HEK293 (cell line): ENCODE results near the gene TTC7B.

Source experiments
- CTCF ChIA-PET: fragments of 350-600 bp; formaldehyde crosslinking; extraction: SDS; loops from one replicate; lab custom pipeline; 2021; ENCODE audit warnings: antibody characterized with exemption; lab: Yijun Ruan, JAX
- POLR2A ChIA-PET: fragments of 300-600 bp; formaldehyde crosslinking; extraction: SDS; loops from one replicate; lab custom pipeline; 2020; ENCODE audit warnings: antibody characterized with exemption, inconsistent platforms; lab: Yijun Ruan, JAX
- H3K27ac ChIP-seq: fragments of 200-500 bp; sonication (Bioruptor generic); 2 replicates; pipeline ENCODE4 v1.5.1; 2014; ENCODE audit warnings: low read depth, low read length, control low read depth, inconsistent platforms; ENCODE audit errors: extremely low read depth
- H3K36me3 ChIP-seq, 2 experiments: fragments of 200-500 bp in 1 of 2; sonication (Bioruptor generic) in 1 of 2; 1 replicate in 1 of 2; 2 replicates in 1 of 2; pipeline ENCODE4 v1.5.1; 2014 to 2017; ENCODE audit warnings: inconsistent platforms in 2 of 2, low read length in 2 of 2; ENCODE audit not compliant: control insufficient read depth in 2 of 2, insufficient read depth in 1 of 2
- H3K4me1 ChIP-seq: fragments of 200-500 bp; sonication (Bioruptor generic); 2 replicates; pipeline ENCODE4 v1.5.1; 2014; ENCODE audit warnings: mild to moderate bottlenecking, low read length, inconsistent platforms; ENCODE audit not compliant: control insufficient read depth, insufficient read depth
- H3K4me3 ChIP-seq: 2 replicates; pipeline ENCODE4 v1.5.1; 2011; ENCODE audit warnings: low read depth, mild to moderate bottlenecking, control low read depth, low read length, moderate library complexity
- H3K9me3 ChIP-seq: fragments of 200-500 bp; sonication (Bioruptor generic); 2 replicates; pipeline ENCODE4 v1.5.1; 2014; ENCODE audit warnings: low read depth, low read length, inconsistent platforms; ENCODE audit not compliant: control insufficient read depth, insufficient read depth
- EGR2 ChIP-seq: fragments of 450-650 bp; formaldehyde crosslinking; IDR thresholded peaks from 2 replicates; pipeline ENCODE4 v1.5.1; 2016; ENCODE audit warnings: low read depth, missing biosample characterization, missing genetic modification characterization
- FEZF1 ChIP-seq: fragments of 450-650 bp; formaldehyde crosslinking; IDR thresholded peaks from 2 replicates; pipeline ENCODE4 v1.5.1; 2016; ENCODE audit warnings: missing biosample characterization, missing genetic modification characterization
- GLIS1 ChIP-seq: fragments of 450-650 bp; formaldehyde crosslinking; IDR thresholded peaks from 2 replicates; pipeline ENCODE4 v1.5.1; 2016; ENCODE audit warnings: missing biosample characterization, missing genetic modification characterization
- KLF1 ChIP-seq: fragments of 450-650 bp; formaldehyde crosslinking; IDR thresholded peaks from 2 replicates; pipeline ENCODE4 v1.5.1; 2016; ENCODE audit warnings: missing biosample characterization, missing genetic modification characterization
- KLF17 ChIP-seq: fragments of 450-650 bp; formaldehyde crosslinking; IDR thresholded peaks from 2 replicates; pipeline ENCODE4 v1.5.1; 2016; ENCODE audit warnings: missing biosample characterization, missing genetic modification characterization
- KLF9 ChIP-seq: fragments of 450-650 bp; formaldehyde crosslinking; IDR thresholded peaks from 2 replicates; pipeline ENCODE4 v1.5.1; 2016; ENCODE audit warnings: missing biosample characterization, missing genetic modification characterization, low read depth
- MZF1 ChIP-seq: fragments of 450-650 bp; formaldehyde crosslinking; IDR thresholded peaks from 2 replicates; pipeline ENCODE4 v1.5.1; 2017; ENCODE audit warnings: missing biosample characterization, missing genetic modification characterization, borderline replicate concordance
- PATZ1 ChIP-seq: fragments of 450-650 bp; formaldehyde crosslinking; IDR thresholded peaks from 2 replicates; pipeline ENCODE4 v1.5.1; 2016; ENCODE audit warnings: missing biosample characterization, missing genetic modification characterization
- WT1 ChIP-seq: fragments of 450-650 bp; formaldehyde crosslinking; IDR thresholded peaks from 2 replicates; pipeline ENCODE4 v1.5.1; 2016; ENCODE audit warnings: missing biosample characterization, missing genetic modification characterization
- ZBTB20 ChIP-seq: fragments of 450-650 bp; formaldehyde crosslinking; IDR thresholded peaks from 2 replicates; pipeline ENCODE4 v1.5.1; 2016; ENCODE audit warnings: missing biosample characterization, missing genetic modification characterization
- ZBTB8A ChIP-seq: fragments of 450-650 bp; formaldehyde crosslinking; IDR thresholded peaks from 2 replicates; pipeline ENCODE4 v1.5.1; 2016; ENCODE audit warnings: missing biosample characterization, missing genetic modification characterization
- ZFHX2 ChIP-seq: fragments of 450-650 bp; formaldehyde crosslinking; conservative IDR thresholded peaks from 2 replicates; pipeline ENCODE4 v1.5.1; 2016; ENCODE audit warnings: missing biosample characterization, missing genetic modification characterization
- ZFP41 ChIP-seq: fragments of 450-650 bp; formaldehyde crosslinking; IDR thresholded peaks from 2 replicates; pipeline ENCODE4 v1.5.1; 2016; ENCODE audit warnings: missing biosample characterization, missing genetic modification characterization, borderline replicate concordance
- ZNF132 ChIP-seq: fragments of 450-650 bp; formaldehyde crosslinking; IDR thresholded peaks from 2 replicates; pipeline ENCODE4 v1.5.1; 2017; ENCODE audit warnings: missing biosample characterization, missing genetic modification characterization, borderline replicate concordance
- ZNF148 ChIP-seq: fragments of 450-650 bp; formaldehyde crosslinking; IDR thresholded peaks from 2 replicates; pipeline ENCODE4 v1.5.0; 2017; ENCODE audit warnings: missing biosample characterization, missing genetic modification characterization, borderline replicate concordance
- ZNF169 ChIP-seq: fragments of 450-650 bp; formaldehyde crosslinking; IDR thresholded peaks from 2 replicates; pipeline ENCODE4 v1.5.1; 2016; ENCODE audit warnings: missing biosample characterization, missing genetic modification characterization
- ZNF19 ChIP-seq: fragments of 450-650 bp; formaldehyde crosslinking; IDR thresholded peaks from 2 replicates; pipeline ENCODE4; 2016; ENCODE audit warnings: missing biosample characterization, missing genetic modification characterization, low read depth
- ZNF335 ChIP-seq: fragments of 450-650 bp; formaldehyde crosslinking; conservative IDR thresholded peaks from 2 replicates; pipeline ENCODE4 v1.5.1; 2016; ENCODE audit warnings: missing biosample characterization, missing genetic modification characterization
- ZNF391 ChIP-seq: fragments of 450-650 bp; formaldehyde crosslinking; IDR thresholded peaks from 2 replicates; pipeline ENCODE4 v1.5.1; 2016; ENCODE audit warnings: low read depth, missing biosample characterization, missing genetic modification characterization, borderline replicate concordance
- ZNF544 ChIP-seq: fragments of 450-650 bp; formaldehyde crosslinking; IDR thresholded peaks from 2 replicates; pipeline ENCODE4 v1.5.0; 2017; ENCODE audit warnings: missing biosample characterization, missing genetic modification characterization
- ZNF558 ChIP-seq: fragments of 450-650 bp; formaldehyde crosslinking; IDR thresholded peaks from 2 replicates; pipeline ENCODE4 v1.5.1; 2016; ENCODE audit warnings: missing biosample characterization, missing genetic modification characterization
- ZNF561 ChIP-seq: fragments of 450-650 bp; IDR thresholded peaks from 2 replicates; pipeline ENCODE4 v1.5.1; 2018; ENCODE audit warnings: missing biosample characterization, missing genetic modification characterization, borderline replicate concordance
- ZNF639 ChIP-seq: fragments of 450-650 bp; formaldehyde crosslinking; IDR thresholded peaks from 2 replicates; pipeline ENCODE4 v1.5.1; 2016; ENCODE audit warnings: missing biosample characterization, missing genetic modification characterization
- ZNF768 ChIP-seq: fragments of 450-650 bp; formaldehyde crosslinking; IDR thresholded peaks from 2 replicates; pipeline ENCODE4 v1.5.1; 2018; ENCODE audit warnings: missing biosample characterization, mild to moderate bottlenecking, missing genetic modification characterization
- ZSCAN18 ChIP-seq: fragments of 450-650 bp; formaldehyde crosslinking; IDR thresholded peaks from 2 replicates; pipeline ENCODE4 v1.5.1; 2016; ENCODE audit warnings: missing biosample characterization, missing genetic modification characterization

TTC7B gene

GRCh38 chr14:90522571-90523191 lies 293.5 kb downstream of the TTC7B start:
- POLR2A ChIA-PET: interaction anchor here (0.5 kb wide), 1 partner anchor 30 kb away, joined by 5 read pairs; no protein-coding TSS in a partner anchor
- no peaks in the 10 kb centered on the region for H3K4me1 ChIP-seq
- H3K36me3 ChIP-seq: no peaks in the 10 kb centered on the region
- CTCF ChIA-PET: interaction anchor here (0.7 kb wide), 1 partner anchor 113 kb away, joined by 4 read pairs; no protein-coding TSS in a partner anchor
- H3K27ac ChIP-seq: no peak overlapping the region
- H3K4me3 ChIP-seq: no peak overlapping the region
- H3K9me3 ChIP-seq: no peaks in the 10 kb centered on the region
- TF ChIP-seq PATZ1 (peak; percentile 53; the same call in 1 of the 2 replicates), ZNF561 (no peak), KLF17 (tag by site-specific recombination) (peak; percentile 46; the same call in 1 of the 2 replicates), EGR2 (tag by site-specific recombination) (no peak), ZNF391 (no peak), ZNF335 (tag by site-specific recombination) (no peak), MZF1 (tag by site-specific recombination) (no peak), GLIS1 (tag by site-specific recombination) (peak; percentile 93), ZNF132 (tag by site-specific recombination) (no peak), ZNF558 (tag by site-specific recombination) (no peak), FEZF1 (no peak), KLF1 (tag by site-specific recombination) (peak; percentile 82), ZNF768 (tag by site-specific recombination) (no peak), ZBTB8A (tag by site-specific recombination) (no peak), KLF9 (tag by site-specific recombination) (no peak), ZNF639 (no peak), ZSCAN18 (tag by site-specific recombination) (no peak), ZBTB20 (tag by site-specific recombination) (no peak), ZNF19 (tag by site-specific recombination) (no peak), WT1 (peak; percentile 79), ZNF544 (no peak), ZNF148 (tag by site-specific recombination) (no peak), ZFHX2 (tag by site-specific recombination) (peak; percentile 74), ZNF169 (tag by site-specific recombination) (no peak), ZFP41 (tag by site-specific recombination) (no peak)
